Mammary epithelial cell (primary cell): Measurements from ENCODE around the gene MYO1D.

ENCODE experiments used
- CTCF ChIP-seq, 2 donors: IDR thresholded peaks in 1 of 2; conservative IDR thresholded peaks in 1 of 2; 2 replicates each; pipeline ENCODE4 v1.5.1; 2011 to 2012; ENCODE audit warnings: inconsistent platforms in 2 of 2, low read length in 2 of 2, mild to moderate bottlenecking in 2 of 2, control low read depth in 1 of 2, low read depth in 1 of 2; ENCODE audit not compliant: insufficient read depth in 1 of 2; ENCODE audit errors: extremely low read depth in 1 of 2
- EZH2 ChIP-seq: IDR thresholded peaks from 2 replicates; pipeline ENCODE4 v1.6.1; 2012; ENCODE audit warnings: low read length, inconsistent platforms, borderline replicate concordance

- TF ChIP-seq CTCF (conservative IDR thresholded peaks at IDR 0.05 in 1 of 2, IDR thresholded peaks at IDR 0.05 in 1 of 2; ENCODE audit: extremely low read depth in 1 of 2, insufficient read depth in 1 of 2, low read depth in 1 of 2, low read length in 2 of 2) (no peak), EZH2 (no peak)
Measured at GRCh38 chr17:32814836-32815235, 62.1 kb downstream of the MYO1D start.
